ENCODE measurements around the gene FAM234B. TPM values are rescaled to one million over a fixed set of nuclear protein-coding genes. Genes with fewer than 3 reads are reported as not detected.
A peak's percentile ranks its signal among the peaks of the same experiment; 100 is the strongest.

The FAM234B gene
- total RNA-seq, 1 experiment from 2014 or later, result 6.8 TPM

GRCh38 chr12:13002301-13003097 lies 41.7 kb upstream of the FAM234B start:
- Histone ChIP-seq H3K27ac (no peak overlapping the region), H3K36me3 (0 out of 2 replicates have a peak, but pooled peaks cover 2% of the 10 kb centered on the region), H3K4me3 (no peak overlapping the region), H3K4me1 (replicated peaks) (peaks cover 39% of the 10 kb centered on the region), H3K27me3 (replicated peaks) (no peaks in the 10 kb centered on the region), H3K9me3 (replicated peaks) (0 out of 2 replicates have a peak, but pooled peaks cover 2% of the 10 kb centered on the region)
- DNase-seq (ENCODE audit: low read depth in 1 of 2, low spot score in 2 of 2), result peak in 1 of 2 experiments; percentile 33

- 0 out of 2 replicates have a peak, but pooled peaks cover 2% of the 10 kb centered on the region for H3K36me3 ChIP-seq
- H3K27ac ChIP-seq, result no peak overlapping the region
- no peak for DNase-seq (ENCODE audit: low read depth in 1 of 2, low spot score in 2 of 2)
- H3K27me3 ChIP-seq (replicated peaks), result no peaks in the 10 kb centered on the region
- 0 out of 2 replicates have a peak, but pooled peaks cover 2% of the 10 kb centered on the region for H3K9me3 ChIP-seq (replicated peaks)
- no peak overlapping the region for H3K4me3 ChIP-seq
- H3K4me1 ChIP-seq (replicated peaks), result peaks cover 55% of the 10 kb centered on the region
Measured at GRCh38 chr12:13004361-13004760, 39.8 kb upstream of the FAM234B start.

- Histone ChIP-seq H3K4me1 (replicated peaks) (peaks cover 57% of the 10 kb centered on the region), H3K27ac (no peak overlapping the region), H3K36me3 (no peaks in the 10 kb centered on the region), H3K4me3 (no peak overlapping the region), H3K9me3 (replicated peaks) (0 out of 2 replicates have a peak, but pooled peaks cover 2% of the 10 kb centered on the region), H3K27me3 (replicated peaks) (no peaks in the 10 kb centered on the region)
- no peak for DNase-seq (ENCODE audit: low read depth in 1 of 2, low spot score in 2 of 2)
Measured at GRCh38 chr12:13004986-13005385, 39.2 kb upstream of the FAM234B start.

GRCh38 chr12:13005649-13006048 lies 38.5 kb upstream of the FAM234B start:
- no peak overlapping the region for H3K27ac ChIP-seq
- DNase-seq (ENCODE audit: low read depth in 1 of 2, low spot score in 2 of 2), result no peak
- H3K4me1 ChIP-seq (replicated peaks), result peaks cover 53% of the 10 kb centered on the region
- H3K36me3 ChIP-seq, result no peaks in the 10 kb centered on the region
- no peak overlapping the region for H3K4me3 ChIP-seq
- H3K27me3 ChIP-seq (replicated peaks), result no peaks in the 10 kb centered on the region
- H3K9me3 ChIP-seq (replicated peaks), result 0 out of 2 replicates have a peak, but pooled peaks cover 2% of the 10 kb centered on the region

GRCh38 chr12:13007496-13008233 lies 36.5 kb upstream of the FAM234B start:
- no peak overlapping the region for H3K27ac ChIP-seq
- DNase-seq (ENCODE audit: low read depth in 1 of 2, low spot score in 2 of 2), result no peak
- no peak overlapping the region for H3K4me3 ChIP-seq
- no peaks in the 10 kb centered on the region for H3K9me3 ChIP-seq (replicated peaks)
- H3K27me3 ChIP-seq (replicated peaks), result no peaks in the 10 kb centered on the region
- no peaks in the 10 kb centered on the region for H3K36me3 ChIP-seq
- peaks cover 33% of the 10 kb centered on the region for H3K4me1 ChIP-seq (replicated peaks)

- Histone ChIP-seq H3K9me3 (replicated peaks) (no peaks in the 10 kb centered on the region), H3K4me1 (replicated peaks) (peaks cover 25% of the 10 kb centered on the region), H3K4me3 (no peak overlapping the region), H3K36me3 (no peaks in the 10 kb centered on the region), H3K27me3 (replicated peaks) (0 out of 2 replicates have a peak, but pooled peaks cover 2% of the 10 kb centered on the region), H3K27ac (peak overlapping the region; percentile 50)
- DNase-seq (ENCODE audit: low read depth in 1 of 2, low spot score in 2 of 2), result peak in 1 of 2 experiments; percentile 33
Measured at GRCh38 chr12:13008741-13009380, 35.3 kb upstream of the FAM234B start.

- Histone ChIP-seq H3K27me3 (replicated peaks) (peaks cover 3% of the 10 kb centered on the region; the same call in 1 of the 2 replicates), H3K36me3 (no peaks in the 10 kb centered on the region), H3K9me3 (replicated peaks) (no peaks in the 10 kb centered on the region), H3K27ac (no peak overlapping the region), H3K4me1 (replicated peaks) (peaks cover 25% of the 10 kb centered on the region), H3K4me3 (no peak overlapping the region)
- DNase-seq (ENCODE audit: low read depth in 1 of 2, low spot score in 2 of 2), result no peak
Measured at GRCh38 chr12:13011098-13011497, 33.1 kb upstream of the FAM234B start.

GRCh38 chr12:13022851-13023271 lies 21.3 kb upstream of the FAM234B start:
- peaks cover 4% of the 10 kb centered on the region; the same call in 1 of the 2 replicates for H3K27me3 ChIP-seq (replicated peaks)
- DNase-seq (ENCODE audit: low read depth in 1 of 2, low spot score in 2 of 2), result no peak
- no peak overlapping the region for H3K4me3 ChIP-seq
- H3K27ac ChIP-seq, result no peak overlapping the region
- H3K36me3 ChIP-seq, result no peaks in the 10 kb centered on the region
- no peaks in the 10 kb centered on the region for H3K9me3 ChIP-seq (replicated peaks)
- no peaks in the 10 kb centered on the region for H3K4me1 ChIP-seq (replicated peaks)

GRCh38 chr12:13023811-13024530 lies 20.2 kb upstream of the FAM234B start:
- Histone ChIP-seq H3K4me3 (no peak overlapping the region), H3K9me3 (replicated peaks) (no peaks in the 10 kb centered on the region), H3K27ac (no peak overlapping the region), H3K4me1 (replicated peaks) (no peaks in the 10 kb centered on the region), H3K36me3 (no peaks in the 10 kb centered on the region), H3K27me3 (replicated peaks) (0 out of 2 replicates have a peak, but pooled peaks cover 4% of the 10 kb centered on the region)
- DNase-seq (ENCODE audit: low read depth in 1 of 2, low spot score in 2 of 2), result peak in 1 of 2 experiments; percentile 34

- no peaks in the 10 kb centered on the region for H3K4me1 ChIP-seq (replicated peaks)
- DNase-seq (ENCODE audit: low read depth in 1 of 2, low spot score in 2 of 2), result no peak
- H3K36me3 ChIP-seq, result no peaks in the 10 kb centered on the region
- no peak overlapping the region for H3K27ac ChIP-seq
- H3K9me3 ChIP-seq (replicated peaks), result no peaks in the 10 kb centered on the region
- H3K27me3 ChIP-seq (replicated peaks), result 0 out of 2 replicates have a peak, but pooled peaks cover 2% of the 10 kb centered on the region
- H3K4me3 ChIP-seq, result no peak overlapping the region
Measured at GRCh38 chr12:13024531-13024916, 19.7 kb upstream of the FAM234B start.

GRCh38 chr12:13026286-13026685 lies 17.9 kb upstream of the FAM234B start:
- no peaks in the 10 kb centered on the region for H3K36me3 ChIP-seq
- DNase-seq (ENCODE audit: low read depth in 1 of 2, low spot score in 2 of 2), result no peak
- H3K27me3 ChIP-seq (replicated peaks), result no peaks in the 10 kb centered on the region
- H3K4me1 ChIP-seq (replicated peaks), result no peaks in the 10 kb centered on the region
- H3K27ac ChIP-seq, result no peak overlapping the region
- H3K9me3 ChIP-seq (replicated peaks), result no peaks in the 10 kb centered on the region
- no peak overlapping the region for H3K4me3 ChIP-seq

- Histone ChIP-seq H3K4me3 (no peak overlapping the region), H3K36me3 (no peaks in the 10 kb centered on the region), H3K27me3 (replicated peaks) (no peaks in the 10 kb centered on the region), H3K27ac (no peak overlapping the region), H3K4me1 (replicated peaks) (peaks cover 4% of the 10 kb centered on the region), H3K9me3 (replicated peaks) (no peaks in the 10 kb centered on the region)
- DNase-seq (ENCODE audit: low read depth in 1 of 2, low spot score in 2 of 2), result no peak
Measured at GRCh38 chr12:13027032-13027431, 17.1 kb upstream of the FAM234B start.

- Histone ChIP-seq H3K4me1 (replicated peaks) (peaks cover 9% of the 10 kb centered on the region), H3K9me3 (replicated peaks) (no peaks in the 10 kb centered on the region), H3K27me3 (replicated peaks) (no peaks in the 10 kb centered on the region), H3K36me3 (no peaks in the 10 kb centered on the region), H3K27ac (no peak overlapping the region), H3K4me3 (no peak overlapping the region)
- no peak for DNase-seq (ENCODE audit: low read depth in 1 of 2, low spot score in 2 of 2)
Measured at GRCh38 chr12:13027508-13027907, 16.7 kb upstream of the FAM234B start.

All from SJSA1 (cell line).